CD4-positive, alpha-beta T cell (primary cell): ENCODE results near the gene PDCL3. TPM values are rescaled to one million over a fixed set of nuclear protein-coding genes. Genes with fewer than 3 reads are reported as not detected.

Source experiments
- ATAC-seq: fragments of 200-7000 bp; cut with Tn5 transposase; one replicate; pipeline ENCODE4 v1.10.0; 2022; ENCODE audit warnings: mild to moderate bottlenecking; ENCODE audit not compliant: poor library complexity
- CTCF ChIA-PET: fragments of 350-600 bp; sonication (Branson Sonifier 250); formaldehyde crosslinking; loops from one replicate; lab custom pipeline; 2021; ENCODE audit warnings: antibody characterized with exemption, inconsistent platforms; lab: Charles Lee
- POLR2A ChIA-PET: fragments of 350-600 bp; sonication (Branson Sonifier 250); formaldehyde crosslinking; loops from one replicate; lab custom pipeline; 2021; ENCODE audit warnings: antibody characterized with exemption, inconsistent platforms; lab: Charles Lee
- DNase-seq, 14 experiments: peaks; one replicate each; pipeline ENCODE4 v3.0.0-alpha.2; 2013 to 2020; ENCODE audit warnings: mixed read lengths in 2 of 14
- H3K27ac ChIP-seq, 2 donors: one replicate each; pipeline versions ENCODE4 v1.5.1 to v1.7.0; 2013; ENCODE audit warnings: low read length in 2 of 2, low read depth in 1 of 2, mild to moderate bottlenecking in 1 of 2
- H3K27me3 ChIP-seq, 2 experiments: 1 replicate in 1 of 2; 2 replicates in 1 of 2; pipeline versions ENCODE4 v1.6.1 to v1.7.0; 2013; ENCODE audit warnings: low read length in 2 of 2, control low read depth in 1 of 2, mild to moderate bottlenecking in 1 of 2, moderate library complexity in 1 of 2; ENCODE audit not compliant: insufficient read depth in 2 of 2, control insufficient read depth in 1 of 2
- H3K36me3 ChIP-seq: one replicate; pipeline ENCODE4 v1.6.1; 2013; ENCODE audit warnings: low read length, control low read depth; ENCODE audit not compliant: insufficient read depth
- H3K4me1 ChIP-seq: one replicate; pipeline ENCODE4 v1.6.1; 2013; ENCODE audit warnings: low read length, control low read depth; ENCODE audit not compliant: insufficient read depth
- H3K4me3 ChIP-seq: one replicate; pipeline ENCODE4 v1.5.1; 2013; ENCODE audit warnings: mild to moderate bottlenecking, low read length, moderate library complexity
- H3K9me3 ChIP-seq, 2 experiments: 1 replicate in 1 of 2; 2 replicates in 1 of 2; pipeline versions ENCODE4 v1.6.1 to v1.7.0; 2013; ENCODE audit warnings: low read length in 2 of 2, mild to moderate bottlenecking in 2 of 2, control low read depth in 1 of 2, moderate library complexity in 1 of 2; ENCODE audit not compliant: control insufficient read depth in 1 of 2, insufficient read depth in 1 of 2
- H3K27ac Mint-ChIP-seq: one replicate; pipeline ENCODE4 v1.8.0; 2020; ENCODE audit warnings: mixed read lengths
- H3K27me3 Mint-ChIP-seq: one replicate; pipeline ENCODE4 v1.8.0; 2021; ENCODE audit warnings: mixed read lengths
- H3K36me3 Mint-ChIP-seq: one replicate; pipeline ENCODE4 v1.8.0; 2021; ENCODE audit warnings: low read depth, mixed read lengths
- H3K4me1 Mint-ChIP-seq: one replicate; pipeline ENCODE4 v1.8.0; 2021; ENCODE audit warnings: low read depth, mixed read lengths
- H3K4me3 Mint-ChIP-seq: one replicate; pipeline ENCODE4 v1.8.0; 2020; ENCODE audit warnings: mild to moderate bottlenecking, mixed read lengths
- H3K9me3 Mint-ChIP-seq: one replicate; pipeline ENCODE4 v1.8.0; 2020; ENCODE audit warnings: mixed read lengths
- CTCF ChIP-seq: fragments of 200-600 bp; IDR thresholded peaks from one replicate; pipeline ENCODE4 v1.8.0; 2022; ENCODE audit warnings: antibody characterized with exemption, mild to moderate bottlenecking
- intact Hi-C, 2 experiments: fragments of 100-400 bp; cut with DNase I in 1 of 2; cut with micrococcal nuclease in 1 of 2; formaldehyde crosslinking; loops; one replicate each; pipeline versions ENCODE4 v1.15.1 to v1.9.0; 2023 to 2025; cut with DNase I, micrococcal nuclease
- total RNA-seq, 174 experiments: library from RNA in 2 of 174; stranded (reverse) in 2 of 174; gene quantifications; one replicate each; pipeline ENCODE4 v1.2.3 and lab custom pipeline; 2021 to 2026

PDCL3 gene
- total RNA-seq, 2 experiments from 2014 or later, result 31.7 to 34.6 TPM

- POLR2A ChIA-PET, result interaction anchor here (0.6 kb wide), 1 partner anchor 117 kb away, joined by 3 read pairs; no protein-coding TSS in a partner anchor
- Mint-ChIP-seq H3K27ac (no peak overlapping the region), H3K9me3 (no peaks in the 10 kb centered on the region), H3K4me1 (no peaks in the 10 kb centered on the region), H3K4me3 (no peak overlapping the region), H3K36me3 (no peaks in the 10 kb centered on the region), H3K27me3 (peaks cover 8% of the 10 kb centered on the region)
- no peaks in the 10 kb centered on the region for H3K4me1 ChIP-seq
- H3K36me3 ChIP-seq, result no peaks in the 10 kb centered on the region
- no peak for TF ChIP-seq CTCF
- ATAC-seq (no peak), DNase-seq (no peak)
- H3K27ac ChIP-seq, result no peak overlapping the region
- H3K9me3 ChIP-seq, result no peaks in the 10 kb centered on the region
- intact Hi-C loops, result no loop called here
- CTCF ChIA-PET, result no interaction called here
- no peaks in the 10 kb centered on the region for H3K27me3 ChIP-seq
- no peak overlapping the region for H3K4me3 ChIP-seq
Observed at GRCh38 chr2:100542418-100542817, 20.4 kb upstream of the PDCL3 start.

GRCh38 chr2:100544911-100545596 lies 17.7 kb upstream of the PDCL3 start:
- H3K27ac ChIP-seq, result no peak overlapping the region
- no peaks in the 10 kb centered on the region for H3K36me3 ChIP-seq
- H3K9me3 Mint-ChIP-seq, result no peaks in the 10 kb centered on the region
- no peak overlapping the region for H3K27ac Mint-ChIP-seq
- H3K4me3 Mint-ChIP-seq, result no peak overlapping the region
- ChIA-PET CTCF (no interaction called here), POLR2A (no interaction called here)
- H3K4me3 ChIP-seq, result no peak overlapping the region
- no peaks in the 10 kb centered on the region for H3K4me1 Mint-ChIP-seq
- no peaks in the 10 kb centered on the region for H3K4me1 ChIP-seq
- DNase-seq (no peak), ATAC-seq (no peak)
- TF ChIP-seq CTCF, result no peak
- H3K9me3 ChIP-seq, result no peaks in the 10 kb centered on the region
- no peaks in the 10 kb centered on the region for H3K36me3 Mint-ChIP-seq
- H3K27me3 ChIP-seq, result no peaks in the 10 kb centered on the region
- intact Hi-C loops, result no loop called here
- peaks cover 14% of the 10 kb centered on the region for H3K27me3 Mint-ChIP-seq

GRCh38 chr2:100546469-100546868 lies 16.3 kb upstream of the PDCL3 start:
- ATAC-seq (no peak), DNase-seq (no peak)
- H3K27me3 ChIP-seq, result no peaks in the 10 kb centered on the region
- no peaks in the 10 kb centered on the region for H3K36me3 ChIP-seq
- no peak for TF ChIP-seq CTCF
- no peaks in the 10 kb centered on the region for H3K4me1 ChIP-seq
- Mint-ChIP-seq H3K27ac (no peak overlapping the region), H3K4me1 (no peaks in the 10 kb centered on the region), H3K36me3 (no peaks in the 10 kb centered on the region), H3K4me3 (no peak overlapping the region), H3K27me3 (peaks cover 14% of the 10 kb centered on the region), H3K9me3 (no peaks in the 10 kb centered on the region)
- ChIA-PET POLR2A (no interaction called here), CTCF (no interaction called here)
- H3K27ac ChIP-seq, result no peak overlapping the region
- no peaks in the 10 kb centered on the region for H3K9me3 ChIP-seq
- intact Hi-C loops, result no loop called here
- no peak overlapping the region for H3K4me3 ChIP-seq
